ENCODE measurements around the gene NUDT4. TPM values are rescaled to one million over a fixed set of nuclear protein-coding genes. Genes with fewer than 3 reads are reported as not detected.

NUDT4 gene
- total and polyA plus RNA-seq, 8 donors, result 46.6 to 126 (median 117) TPM

- peak in 2 of 4 donors; percentile 45 to 88 for DNase-seq
- intact Hi-C loops (cut with DNase I), result no loop called here
- peak overlapping the region; percentile 90 to 94 for H3K27ac ChIP-seq
- peaks cover 7 to 52% of the 10 kb centered on the region in 2 donors for H3K4me1 ChIP-seq
- no peak for TF ChIP-seq CTCF (IDR thresholded peaks at IDR 0.05)
- H3K4me3 ChIP-seq, result peak overlapping the region; percentile 98 to 100
- no peaks in the 10 kb centered on the region for H3K27me3 ChIP-seq
- no peaks in the 10 kb centered on the region for H3K9me3 ChIP-seq
- ATAC-seq, result peak; percentile 28
- no peaks in the 10 kb centered on the region for H3K36me3 ChIP-seq
Measured at GRCh38 chr12:93441081-93441616, 63.4 kb downstream of the NUDT4 start.

GRCh38 chr12:93441617-93442410 is 64.1 kb downstream of the NUDT4 start, which contains the start of gene UBE2N:
Gene UBE2N, minus strand, starts transcription at chr12:93441947. Its CDS starts 63 bp downstream, at chr12:93441884.
- Histone ChIP-seq H3K4me3 (peak within 1 kb of the TSS; percentile 98 to 100), H3K36me3 (no peaks in the 10 kb centered on the region), H3K27ac (peak within 1 kb of the TSS; percentile 90 to 94), H3K27me3 (no peaks in the 10 kb centered on the region), H3K9me3 (no peaks in the 10 kb centered on the region), H3K4me1 (peaks cover 7 to 48% of the 10 kb centered on the region in 2 donors)
- DNase-seq (peak; percentile 94 to 100 (median 96)), ATAC-seq (peak; percentile 97)
- no peak for TF ChIP-seq CTCF (IDR thresholded peaks at IDR 0.05)
- intact Hi-C loops (cut with DNase I), result no loop called here

GRCh38 chr12:93442411-93443340 is 65.0 kb downstream of the NUDT4 start:
- no peaks in the 10 kb centered on the region for H3K27me3 ChIP-seq
- no peak for DNase-seq
- H3K9me3 ChIP-seq, result no peaks in the 10 kb centered on the region
- TF ChIP-seq CTCF (IDR thresholded peaks at IDR 0.05), result no peak
- ATAC-seq, result peak; percentile 6
- H3K4me3 ChIP-seq, result peak overlapping the region; percentile 98 to 100
- no peaks in the 10 kb centered on the region for H3K36me3 ChIP-seq
- intact Hi-C loops (cut with DNase I), result no loop called here
- peak overlapping the region; percentile 90 to 94 for H3K27ac ChIP-seq
- H3K4me1 ChIP-seq, result peaks cover 7 to 39% of the 10 kb centered on the region in 2 donors

- H3K27ac ChIP-seq, result no peak overlapping the region
- peaks cover 7 to 30% of the 10 kb centered on the region in 2 donors for H3K4me1 ChIP-seq
- no peaks in the 10 kb centered on the region for H3K9me3 ChIP-seq
- DNase-seq (no peak), ATAC-seq (no peak)
- no peak overlapping the region for H3K4me3 ChIP-seq
- no peaks in the 10 kb centered on the region for H3K36me3 ChIP-seq
- TF ChIP-seq CTCF (IDR thresholded peaks at IDR 0.05), result no peak
- intact Hi-C loops (cut with DNase I), result no loop called here
- no peaks in the 10 kb centered on the region for H3K27me3 ChIP-seq
Measured at GRCh38 chr12:93443576-93443975, 65.9 kb downstream of the NUDT4 start.
